HG03108 (cell line): Measurements from ENCODE around the gene MAN1B1.

ENCODE experiments used
- ATAC-seq: cut with Tn5 transposase; IDR thresholded peaks from one replicate; pipeline ENCODE4 v1.9.1; 2021; ENCODE audit warnings: moderate library complexity; ENCODE audit not compliant: unreplicated experiment

MAN1B1 gene

DNA sequence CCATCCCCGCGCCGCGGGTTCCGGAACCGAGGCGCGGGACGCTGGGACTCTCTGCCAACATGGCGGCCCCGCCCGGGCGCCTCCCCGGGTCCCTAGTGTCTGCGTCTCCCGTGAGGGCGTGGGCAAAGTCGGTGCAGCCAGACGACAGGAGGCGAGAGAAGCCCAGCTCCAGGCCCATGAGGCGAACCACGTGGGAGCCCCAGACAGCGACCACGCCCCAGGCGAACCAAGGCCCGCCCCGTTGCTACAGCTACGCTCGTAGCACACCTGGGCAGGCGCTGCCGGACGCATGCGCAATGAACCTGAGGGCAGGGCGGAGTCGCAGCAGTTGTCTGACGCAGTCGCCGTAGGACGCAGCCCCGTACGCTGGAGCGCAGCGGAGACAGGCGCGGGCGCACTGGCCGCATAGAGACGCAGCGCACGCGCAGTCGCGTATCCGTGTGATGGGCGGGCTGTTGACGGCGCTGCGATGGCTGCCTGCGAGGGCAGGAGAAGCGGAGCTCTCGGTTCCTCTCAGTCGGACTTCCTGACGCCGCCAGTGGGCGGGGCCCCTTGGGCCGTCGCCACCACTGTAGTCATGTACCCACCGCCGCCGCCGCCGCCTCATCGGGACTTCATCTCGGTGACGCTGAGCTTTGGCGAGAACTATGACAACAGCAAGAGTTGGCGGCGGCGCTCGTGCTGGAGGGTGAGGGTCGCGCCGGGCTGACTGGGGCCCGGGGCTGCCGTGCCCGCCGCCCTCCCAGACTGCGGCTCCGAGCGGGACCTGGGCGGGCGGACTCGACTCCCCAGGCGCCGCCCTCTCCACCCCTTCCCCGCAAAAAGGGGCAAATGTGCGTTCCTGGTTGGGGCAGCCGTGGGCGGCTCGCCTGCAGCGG is at the start of gene MAN1B1:
MAN1B1 (plus strand) TSS at position 455 of the 878 bp plus-strand sequence; CDS start at position 470, 15 bp downstream.
- peak; percentile 85 for ATAC-seq

- ATAC-seq: no peak
Measured at GRCh38 chr9:137037035-137037434, 49.8 kb upstream of the MAN1B1 start.

DNA sequence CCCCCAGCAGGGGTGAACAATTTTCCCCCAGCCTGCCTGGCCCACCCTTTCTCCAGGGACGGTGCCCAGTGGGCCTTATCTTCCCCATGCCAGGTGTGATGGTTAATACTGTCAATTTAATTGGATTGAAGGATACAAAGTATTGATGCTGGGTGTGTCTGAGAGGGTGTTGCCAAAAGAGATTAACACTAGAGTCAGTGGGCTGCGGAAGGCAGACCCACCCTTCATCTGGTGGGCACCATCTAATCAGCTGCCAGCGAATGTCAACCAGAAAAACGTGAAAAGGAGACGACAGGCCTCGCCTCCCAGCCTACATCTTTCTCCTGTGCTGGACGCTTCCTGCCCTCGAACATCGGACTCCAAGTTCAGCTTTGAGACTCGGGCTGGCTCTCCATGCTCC is 49.3 kb upstream of the MAN1B1 start:
- no peak for ATAC-seq

- ATAC-seq: no peak
Measured at GRCh38 chr9:137038916-137039315, 47.9 kb upstream of the MAN1B1 start.

DNA sequence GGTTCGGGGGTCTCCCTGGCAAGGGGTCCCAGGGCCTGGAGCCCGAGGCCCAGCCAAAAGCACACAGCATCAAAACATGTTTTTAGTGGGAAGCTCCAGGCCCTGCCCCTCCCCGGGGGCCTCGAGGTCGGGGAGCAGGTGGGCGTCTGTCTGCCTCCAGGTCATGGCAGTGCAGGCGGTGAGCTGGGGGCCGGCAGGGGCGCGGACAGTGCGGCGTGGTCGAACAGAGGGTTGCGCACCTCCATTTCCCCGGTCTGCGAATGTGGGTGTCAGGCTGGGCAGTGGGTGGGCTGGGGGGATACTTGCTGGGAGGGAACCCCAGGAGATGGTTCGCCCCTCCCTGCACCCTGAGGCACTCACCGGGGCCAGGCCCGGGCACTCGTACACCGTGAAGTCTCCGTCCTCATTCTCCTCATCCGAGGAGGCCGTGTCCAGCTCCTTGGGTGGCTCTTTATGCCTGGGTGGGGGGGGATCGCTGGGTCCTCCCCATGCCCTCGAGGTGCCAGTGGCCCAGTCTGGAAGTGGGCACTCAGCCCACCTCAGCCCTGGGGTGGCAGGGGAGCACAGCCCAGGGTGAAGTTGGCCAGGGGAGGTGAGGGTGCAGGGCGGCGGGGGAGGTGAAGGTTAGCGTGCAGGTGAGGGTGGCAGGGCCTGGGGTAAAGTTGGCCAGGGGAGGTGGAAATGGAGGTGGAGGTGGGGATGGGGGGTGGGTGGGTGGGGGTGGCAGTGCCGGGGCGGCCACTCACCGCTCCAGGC is 47.0 kb upstream of the MAN1B1 start:
- no peak for ATAC-seq

DNA sequence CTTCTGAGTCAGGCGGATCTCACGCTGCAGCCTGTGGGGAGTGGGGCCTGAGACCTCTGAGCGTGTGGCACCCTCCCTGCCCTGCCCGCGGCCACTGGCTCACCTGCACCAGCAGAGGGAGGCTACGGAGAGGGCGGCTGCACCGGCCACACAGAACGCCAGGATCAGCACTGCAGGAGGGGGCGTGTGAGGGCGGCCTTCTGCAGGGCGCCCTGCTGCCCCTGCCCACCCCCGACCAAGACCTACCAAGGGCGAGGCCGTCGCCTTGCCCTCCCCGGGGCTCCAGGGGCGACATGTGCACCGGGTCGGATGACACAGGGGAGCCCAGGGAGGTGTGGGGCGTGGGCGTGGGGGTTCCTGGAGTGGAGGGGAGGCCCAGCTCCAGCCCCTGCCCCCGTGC is 46.2 kb upstream of the MAN1B1 start:
- no peak for ATAC-seq

- ATAC-seq: no peak
Measured at GRCh38 chr9:137041124-137041523, 45.7 kb upstream of the MAN1B1 start.

GRCh38 chr9:137042751-137043727 is 43.7 kb upstream of the MAN1B1 start:
- no peak for ATAC-seq

- ATAC-seq: no peak
Measured at GRCh38 chr9:137044037-137044436, 42.7 kb upstream of the MAN1B1 start.

GRCh38 chr9:137044502-137045177 is 42.1 kb upstream of the MAN1B1 start:
- no peak for ATAC-seq

GRCh38 chr9:137045294-137046087 is 41.3 kb upstream of the MAN1B1 start:
- no peak for ATAC-seq

- ATAC-seq: peak; percentile 62
Measured at GRCh38 chr9:137046088-137046787, 40.5 kb upstream of the MAN1B1 start, which contains the start of gene NPDC1. TSS of gene NPDC1 (minus strand) at chr9:137046177. CDS start at chr9:137045989, 188 bp downstream.

DNA sequence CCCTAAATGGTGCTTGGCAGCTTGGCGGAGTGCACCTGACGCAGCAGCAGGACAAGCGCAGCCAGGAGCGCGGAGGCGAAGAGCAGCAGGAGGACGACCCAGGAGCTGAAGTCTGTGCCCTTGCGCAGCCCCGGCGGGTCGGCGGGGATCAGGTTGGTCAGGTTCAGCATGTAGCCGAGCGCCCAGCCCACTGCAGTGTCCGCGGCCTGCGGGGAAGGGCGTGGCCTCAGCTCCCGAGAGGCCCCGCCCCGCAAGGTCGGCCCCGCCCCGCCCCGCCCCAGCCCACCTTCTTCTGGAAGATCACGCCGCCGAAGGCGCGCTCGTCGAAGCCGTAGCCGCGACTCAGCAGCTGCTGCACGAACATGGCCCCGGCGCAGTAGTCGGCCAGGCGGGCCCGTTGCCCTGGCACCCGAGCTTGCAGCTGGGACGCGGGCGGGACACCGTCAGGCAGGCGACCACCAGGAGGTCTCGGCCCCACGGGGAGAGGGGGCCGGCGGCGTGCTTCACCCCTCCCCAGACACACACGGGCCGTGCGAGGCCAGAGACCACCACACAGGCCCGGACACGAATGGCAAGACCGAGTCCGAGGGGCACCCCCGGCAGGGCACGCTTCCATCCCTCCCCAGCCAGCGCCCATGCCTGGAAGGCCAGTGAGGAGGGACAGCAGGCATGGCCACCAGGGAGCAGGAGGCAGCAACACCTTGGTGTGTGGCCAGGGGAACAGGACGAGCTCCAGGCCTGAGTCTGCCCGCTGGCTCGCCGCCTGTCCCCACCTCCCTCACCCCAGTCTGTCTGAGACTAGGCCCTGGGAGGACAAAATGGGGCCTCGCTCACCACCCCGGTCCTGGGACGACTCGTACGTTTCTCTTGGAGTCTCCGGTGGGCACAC is 37.9 kb upstream of the MAN1B1 start:
- ATAC-seq: no peak

DNA sequence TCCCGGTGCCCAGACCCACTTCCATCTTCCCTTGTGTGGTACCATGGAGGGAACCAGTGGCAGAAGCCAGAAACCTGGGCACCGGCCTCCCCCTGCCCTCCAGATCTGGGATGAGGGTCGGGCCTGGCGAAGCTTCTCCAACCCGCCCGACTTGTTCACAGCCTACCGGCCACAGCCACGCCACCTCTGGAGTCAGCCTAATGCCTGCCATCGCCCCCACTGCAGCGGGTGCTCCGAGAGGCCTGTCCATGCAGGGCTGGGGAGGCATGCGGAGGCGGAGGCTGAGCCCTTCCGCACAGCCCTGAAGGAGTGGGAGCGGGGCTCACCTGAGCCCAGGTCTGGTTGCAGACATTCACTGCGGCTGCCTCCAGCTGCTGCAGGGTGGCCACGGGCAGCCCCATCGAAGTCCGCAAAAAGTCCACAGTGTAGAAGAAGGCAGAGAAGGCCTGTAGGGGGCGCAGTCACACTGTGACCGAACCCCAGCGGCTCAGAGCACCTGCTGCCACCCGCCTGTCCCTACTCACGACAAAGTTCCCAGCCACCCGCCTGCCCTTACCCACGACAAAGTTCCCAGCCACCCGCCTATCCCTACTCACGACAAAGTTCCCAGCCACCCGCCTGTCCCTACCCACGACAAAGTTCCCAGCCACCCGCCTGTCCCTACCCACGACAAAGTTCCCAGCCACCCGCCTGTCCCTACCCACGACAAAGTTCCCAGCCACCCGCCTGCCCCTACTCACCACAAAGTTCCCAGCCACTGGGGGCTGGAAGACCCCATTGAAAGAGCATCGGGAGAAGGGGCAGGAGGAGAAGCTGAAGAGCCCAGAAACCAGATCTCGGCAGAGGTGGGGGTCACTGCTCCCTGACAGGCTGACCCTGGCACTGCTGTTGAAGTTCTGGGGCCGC is 37.0 kb upstream of the MAN1B1 start:
- no peak for ATAC-seq

- no peak for ATAC-seq
Measured at GRCh38 chr9:137050570-137050969, 36.2 kb upstream of the MAN1B1 start.

GRCh38 chr9:137051145-137051724 is 35.5 kb upstream of the MAN1B1 start:
- ATAC-seq: no peak
